ENCODE data around the gene SLC18A2.

DNA sequence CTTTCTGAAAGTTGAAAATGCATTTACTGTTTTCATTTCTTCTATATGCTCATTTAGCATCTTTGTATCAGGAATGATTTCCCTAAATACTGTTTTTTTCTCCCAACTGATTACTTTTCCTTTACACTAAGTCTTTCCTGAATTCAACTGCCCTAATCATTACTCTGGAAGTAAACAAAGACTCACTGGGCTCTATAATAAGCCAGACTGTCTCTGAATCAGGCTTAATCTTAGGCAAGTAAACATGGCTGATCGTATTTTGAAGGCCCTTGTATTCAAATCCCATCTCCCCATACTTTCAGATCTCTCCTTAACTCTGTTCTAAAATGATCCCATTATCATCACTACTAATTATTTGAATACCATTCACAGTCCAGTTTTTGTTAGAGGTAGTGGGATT, 72.7 kb downstream of the SLC18A2 start:
- TF ChIP-seq, protein P1, sequence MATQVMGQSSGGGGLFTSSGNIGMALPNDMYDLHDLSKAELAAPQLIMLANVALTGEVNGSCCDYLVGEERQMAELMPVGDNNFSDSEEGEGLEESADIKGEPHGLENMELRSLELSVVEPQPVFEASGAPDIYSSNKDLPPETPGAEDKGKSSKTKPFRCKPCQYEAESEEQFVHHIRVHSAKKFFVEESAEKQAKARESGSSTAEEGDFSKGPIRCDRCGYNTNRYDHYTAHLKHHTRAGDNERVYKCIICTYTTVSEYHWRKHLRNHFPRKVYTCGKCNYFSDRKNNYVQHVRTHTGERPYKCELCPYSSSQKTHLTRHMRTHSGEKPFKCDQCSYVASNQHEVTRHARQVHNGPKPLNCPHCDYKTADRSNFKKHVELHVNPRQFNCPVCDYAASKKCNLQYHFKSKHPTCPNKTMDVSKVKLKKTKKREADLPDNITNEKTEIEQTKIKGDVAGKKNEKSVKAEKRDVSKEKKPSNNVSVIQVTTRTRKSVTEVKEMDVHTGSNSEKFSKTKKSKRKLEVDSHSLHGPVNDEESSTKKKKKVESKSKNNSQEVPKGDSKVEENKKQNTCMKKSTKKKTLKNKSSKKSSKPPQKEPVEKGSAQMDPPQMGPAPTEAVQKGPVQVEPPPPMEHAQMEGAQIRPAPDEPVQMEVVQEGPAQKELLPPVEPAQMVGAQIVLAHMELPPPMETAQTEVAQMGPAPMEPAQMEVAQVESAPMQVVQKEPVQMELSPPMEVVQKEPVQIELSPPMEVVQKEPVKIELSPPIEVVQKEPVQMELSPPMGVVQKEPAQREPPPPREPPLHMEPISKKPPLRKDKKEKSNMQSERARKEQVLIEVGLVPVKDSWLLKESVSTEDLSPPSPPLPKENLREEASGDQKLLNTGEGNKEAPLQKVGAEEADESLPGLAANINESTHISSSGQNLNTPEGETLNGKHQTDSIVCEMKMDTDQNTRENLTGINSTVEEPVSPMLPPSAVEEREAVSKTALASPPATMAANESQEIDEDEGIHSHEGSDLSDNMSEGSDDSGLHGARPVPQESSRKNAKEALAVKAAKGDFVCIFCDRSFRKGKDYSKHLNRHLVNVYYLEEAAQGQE (IDR thresholded peaks at IDR 0.05; ENCODE audit: borderline replicate concordance), result no peak
- TF ChIP-seq, protein P1 (CRISPR knock-in tag; IDR thresholded peaks at IDR 0.05; ENCODE audit: low read depth), result no peak
- TF ChIP-seq, protein P2, sequence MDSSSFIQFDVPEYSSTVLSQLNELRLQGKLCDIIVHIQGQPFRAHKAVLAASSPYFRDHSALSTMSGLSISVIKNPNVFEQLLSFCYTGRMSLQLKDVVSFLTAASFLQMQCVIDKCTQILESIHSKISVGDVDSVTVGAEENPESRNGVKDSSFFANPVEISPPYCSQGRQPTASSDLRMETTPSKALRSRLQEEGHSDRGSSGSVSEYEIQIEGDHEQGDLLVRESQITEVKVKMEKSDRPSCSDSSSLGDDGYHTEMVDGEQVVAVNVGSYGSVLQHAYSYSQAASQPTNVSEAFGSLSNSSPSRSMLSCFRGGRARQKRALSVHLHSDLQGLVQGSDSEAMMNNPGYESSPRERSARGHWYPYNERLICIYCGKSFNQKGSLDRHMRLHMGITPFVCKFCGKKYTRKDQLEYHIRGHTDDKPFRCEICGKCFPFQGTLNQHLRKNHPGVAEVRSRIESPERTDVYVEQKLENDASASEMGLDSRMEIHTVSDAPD (CRISPR knock-in tag; IDR thresholded peaks at IDR 0.05), result no peak
- TF ChIP-seq MAFF (IDR thresholded peaks at IDR 0.05; ENCODE audit: low read length), result no peak
- no peak for TF ChIP-seq SIX5 (IDR thresholded peaks at IDR 0.05; ENCODE audit: borderline replicate concordance in 1 of 2, insufficient read depth in 1 of 2, low read depth in 1 of 2, low read length in 2 of 2)
- no peak for TF ChIP-seq SOX6 (IDR thresholded peaks at IDR 0.05)
- TF ChIP-seq, protein P3, sequence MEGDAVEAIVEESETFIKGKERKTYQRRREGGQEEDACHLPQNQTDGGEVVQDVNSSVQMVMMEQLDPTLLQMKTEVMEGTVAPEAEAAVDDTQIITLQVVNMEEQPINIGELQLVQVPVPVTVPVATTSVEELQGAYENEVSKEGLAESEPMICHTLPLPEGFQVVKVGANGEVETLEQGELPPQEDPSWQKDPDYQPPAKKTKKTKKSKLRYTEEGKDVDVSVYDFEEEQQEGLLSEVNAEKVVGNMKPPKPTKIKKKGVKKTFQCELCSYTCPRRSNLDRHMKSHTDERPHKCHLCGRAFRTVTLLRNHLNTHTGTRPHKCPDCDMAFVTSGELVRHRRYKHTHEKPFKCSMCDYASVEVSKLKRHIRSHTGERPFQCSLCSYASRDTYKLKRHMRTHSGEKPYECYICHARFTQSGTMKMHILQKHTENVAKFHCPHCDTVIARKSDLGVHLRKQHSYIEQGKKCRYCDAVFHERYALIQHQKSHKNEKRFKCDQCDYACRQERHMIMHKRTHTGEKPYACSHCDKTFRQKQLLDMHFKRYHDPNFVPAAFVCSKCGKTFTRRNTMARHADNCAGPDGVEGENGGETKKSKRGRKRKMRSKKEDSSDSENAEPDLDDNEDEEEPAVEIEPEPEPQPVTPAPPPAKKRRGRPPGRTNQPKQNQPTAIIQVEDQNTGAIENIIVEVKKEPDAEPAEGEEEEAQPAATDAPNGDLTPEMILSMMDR (IDR thresholded peaks at IDR 0.05 in 2 of 3, conservative IDR thresholded peaks at IDR 0.05 in 1 of 3; ENCODE audit: insufficient read depth in 2 of 3, low read depth in 1 of 3, low read length in 3 of 3), result no peak
- no peak for TF ChIP-seq CHD4 (IDR thresholded peaks at IDR 0.05; ENCODE audit: insufficient read depth, insufficient replicate concordance, low read depth, low read length, poor library complexity, severe bottlenecking)
- no peak for TF ChIP-seq HCFC1 (IDR thresholded peaks at IDR 0.05; ENCODE audit: low read depth, low read length)
- TF ChIP-seq KDM1A (IDR thresholded peaks at IDR 0.05), result no peak
- TF ChIP-seq, protein P4, sequence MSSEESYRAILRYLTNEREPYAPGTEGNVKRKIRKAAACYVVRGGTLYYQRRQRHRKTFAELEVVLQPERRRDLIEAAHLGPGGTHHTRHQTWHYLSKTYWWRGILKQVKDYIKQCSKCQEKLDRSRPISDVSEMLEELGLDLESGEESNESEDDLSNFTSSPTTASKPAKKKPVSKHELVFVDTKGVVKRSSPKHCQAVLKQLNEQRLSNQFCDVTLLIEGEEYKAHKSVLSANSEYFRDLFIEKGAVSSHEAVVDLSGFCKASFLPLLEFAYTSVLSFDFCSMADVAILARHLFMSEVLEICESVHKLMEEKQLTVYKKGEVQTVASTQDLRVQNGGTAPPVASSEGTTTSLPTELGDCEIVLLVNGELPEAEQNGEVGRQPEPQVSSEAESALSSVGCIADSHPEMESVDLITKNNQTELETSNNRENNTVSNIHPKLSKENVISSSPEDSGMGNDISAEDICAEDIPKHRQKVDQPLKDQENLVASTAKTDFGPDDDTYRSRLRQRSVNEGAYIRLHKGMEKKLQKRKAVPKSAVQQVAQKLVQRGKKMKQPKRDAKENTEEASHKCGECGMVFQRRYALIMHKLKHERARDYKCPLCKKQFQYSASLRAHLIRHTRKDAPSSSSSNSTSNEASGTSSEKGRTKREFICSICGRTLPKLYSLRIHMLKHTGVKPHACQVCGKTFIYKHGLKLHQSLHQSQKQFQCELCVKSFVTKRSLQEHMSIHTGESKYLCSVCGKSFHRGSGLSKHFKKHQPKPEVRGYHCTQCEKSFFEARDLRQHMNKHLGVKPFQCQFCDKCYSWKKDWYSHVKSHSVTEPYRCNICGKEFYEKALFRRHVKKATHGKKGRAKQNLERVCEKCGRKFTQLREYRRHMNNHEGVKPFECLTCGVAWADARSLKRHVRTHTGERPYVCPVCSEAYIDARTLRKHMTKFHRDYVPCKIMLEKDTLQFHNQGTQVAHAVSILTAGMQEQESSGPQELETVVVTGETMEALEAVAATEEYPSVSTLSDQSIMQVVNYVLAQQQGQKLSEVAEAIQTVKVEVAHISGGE (CRISPR knock-in tag; IDR thresholded peaks at IDR 0.05), result no peak
